GM23338 (cell line): Measurements from ENCODE around the gene DMD. TPM values are rescaled to one million over a fixed set of nuclear protein-coding genes. Genes with fewer than 3 reads are reported as not detected.

Experiments
- ATAC-seq: fragments of 200-7000 bp; cut with Tn5 transposase; 3 replicates; pipeline ENCODE4 v1.9.1; 2020
- DNase-seq: peaks from one replicate; pipeline ENCODE4 v3.0.0-alpha.2; 2015; ENCODE audit warnings: low spot score
- H2AFZ ChIP-seq: fragments of 200-600 bp; sonication (generic); 2 replicates; pipeline ENCODE4 v1.8.0; 2016; ENCODE audit warnings: antibody characterized with exemption, mild to moderate bottlenecking, moderate library complexity
- H3F3A ChIP-seq: fragments of 200-600 bp; sonication (generic); replicated peaks from 2 replicates; pipeline ENCODE4 v1.8.0; 2017; ENCODE audit warnings: antibody characterized with exemption, mixed run types, low read depth
- H3K27ac ChIP-seq: fragments of 200-600 bp; sonication (generic); 2 replicates; pipeline ENCODE4 v1.6.1; 2016; ENCODE audit warnings: low read depth
- H3K27me3 ChIP-seq: fragments of 200-600 bp; sonication (generic); 2 replicates; pipeline ENCODE4 v1.8.0; 2016; ENCODE audit warnings: mild to moderate bottlenecking, mixed run types, moderate library complexity; ENCODE audit not compliant: insufficient read depth
- H3K36me3 ChIP-seq: fragments of 200-600 bp; sonication (generic); 2 replicates; pipeline ENCODE4 v1.8.0; 2016; ENCODE audit warnings: mild to moderate bottlenecking; ENCODE audit not compliant: insufficient read depth
- H3K4me1 ChIP-seq: fragments of 200-600 bp; sonication (generic); 2 replicates; pipeline ENCODE4 v1.8.0; 2016; ENCODE audit warnings: mild to moderate bottlenecking, moderate library complexity; ENCODE audit not compliant: insufficient read depth
- H3K4me2 ChIP-seq: fragments of 200-600 bp; sonication (generic); 2 replicates; pipeline ENCODE4 v1.7.1; 2017; ENCODE audit warnings: mixed run types
- H3K4me3 ChIP-seq: fragments of 200-600 bp; sonication (generic); 2 replicates; pipeline ENCODE4 v1.6.1; 2016; ENCODE audit warnings: mixed run types
- H3K79me2 ChIP-seq: fragments of 200-600 bp; sonication (generic); replicated peaks from 2 replicates; pipeline ENCODE4 v1.8.0; 2017; ENCODE audit warnings: mild to moderate bottlenecking; ENCODE audit not compliant: insufficient read depth
- H3K9me2 ChIP-seq: fragments of 200-600 bp; sonication (generic); 2 replicates; pipeline ENCODE4 v1.8.0; 2017; ENCODE audit not compliant: insufficient read depth
- H4K20me1 ChIP-seq: fragments of 200-600 bp; sonication (generic); replicated peaks from 2 replicates; pipeline ENCODE4 v1.8.0; 2017; ENCODE audit warnings: mild to moderate bottlenecking; ENCODE audit not compliant: insufficient read depth
- H3K27ac Mint-ChIP-seq: 2 replicates; pipeline ENCODE4 v1.8.0; 2020; ENCODE audit warnings: inconsistent platforms, mild to moderate bottlenecking, moderate library complexity, mixed read lengths
- H3K27me3 Mint-ChIP-seq: 3 replicates; pipeline ENCODE4 v1.8.0; 2022; ENCODE audit warnings: low read depth, mild to moderate bottlenecking, moderate library complexity, mixed read lengths, inconsistent platforms; ENCODE audit not compliant: insufficient read depth, poor library complexity
- H3K36me3 Mint-ChIP-seq: 3 replicates; pipeline ENCODE4 v1.8.0; 2021; ENCODE audit warnings: low read depth, mild to moderate bottlenecking, inconsistent platforms, moderate library complexity, mixed read lengths
- H3K4me1 Mint-ChIP-seq: 3 replicates; pipeline ENCODE4 v1.8.0; 2020; ENCODE audit warnings: mild to moderate bottlenecking, inconsistent platforms, mixed read lengths
- H3K4me3 Mint-ChIP-seq: 3 replicates; pipeline ENCODE4 v1.8.0; 2021; ENCODE audit warnings: moderate library complexity, mild to moderate bottlenecking, inconsistent platforms, mixed read lengths
- H3K9me3 Mint-ChIP-seq: 3 replicates; pipeline ENCODE4 v1.8.0; 2020; ENCODE audit warnings: moderate library complexity, mild to moderate bottlenecking, inconsistent platforms, mixed read lengths
- CREB1 ChIP-seq: fragments of 250-450 bp; sonication (Bioruptor Pico); IDR thresholded peaks from 2 replicates; pipeline ENCODE4 v1.5.0; 2020; ENCODE audit warnings: low read depth, mild to moderate bottlenecking, moderate library complexity
- EZH2 ChIP-seq: fragments of 200-600 bp; sonication (generic); IDR thresholded peaks from one replicate; pipeline ENCODE4 v1.8.0; 2017; ENCODE audit warnings: antibody characterized with exemption, mild to moderate bottlenecking, low read depth; ENCODE audit not compliant: unreplicated experiment
- EZH2phosphoT487 ChIP-seq: fragments of 200-600 bp; sonication (generic); IDR thresholded peaks from one replicate; pipeline ENCODE4 v1.8.1; 2018; ENCODE audit warnings: antibody characterized with exemption; ENCODE audit not compliant: unreplicated experiment
- JUNB ChIP-seq: IDR thresholded peaks from one replicate; pipeline ENCODE4 v1.6.1; 2016; ENCODE audit warnings: antibody characterized with exemption; ENCODE audit not compliant: unreplicated experiment
- NANOG ChIP-seq: IDR thresholded peaks from 2 replicates; pipeline ENCODE4 v1.6.1; 2016; ENCODE audit warnings: antibody characterized with exemption, borderline replicate concordance
- POLR2AphosphoS5 ChIP-seq: IDR thresholded peaks from 2 replicates; pipeline ENCODE4 v1.6.1; 2016; ENCODE audit warnings: antibody characterized with exemption, low read depth
- STAT1 ChIP-seq: IDR thresholded peaks from one replicate; pipeline ENCODE4 v1.6.1; 2016; ENCODE audit warnings: antibody characterized with exemption; ENCODE audit not compliant: unreplicated experiment
- ZNF114 ChIP-seq: fragments of 250-450 bp; sonication (Bioruptor Pico); IDR thresholded peaks from 2 replicates; pipeline ENCODE4 v1.5.0; 2020; ENCODE audit warnings: mild to moderate bottlenecking, moderate library complexity
- ZNF331 ChIP-seq: fragments of 250-450 bp; sonication (Bioruptor Pico); IDR thresholded peaks from 2 replicates; pipeline ENCODE4 v1.5.0; 2020; ENCODE audit warnings: low read depth, mild to moderate bottlenecking, moderate library complexity
- polyA plus RNA-seq: library from polyadenylated mRNA; unstranded; fragments of >200 nt; fragmentation: Nextera tagmentation; extraction: Ambion mirVana; gene quantifications from 2 replicates; pipeline ENCODE4 v1.2.1, GENCODE V29; 2016
- total RNA-seq: library from RNA; depleted of rRNA; stranded (reverse); fragments of >200 nt; shearing (Covaris generic); gene quantifications from 2 replicates; pipeline ENCODE4 v1.2.3, GENCODE V29; 2014
- TF ChIP-seq, protein P1 (sequence below): fragments of 250-450 bp; sonication (Bioruptor Pico); IDR thresholded peaks from 2 replicates; pipeline ENCODE4 v1.5.0; 2020; ENCODE audit warnings: mild to moderate bottlenecking, moderate library complexity
- TF ChIP-seq, protein P2 (sequence below): IDR thresholded peaks from one replicate; pipeline ENCODE4 v1.6.1; 2018; ENCODE audit warnings: antibody characterized with exemption; ENCODE audit not compliant: unreplicated experiment
- TF ChIP-seq, protein P3 (sequence below): IDR thresholded peaks from 2 replicates; pipeline ENCODE4 v1.6.1; 2016; ENCODE audit warnings: antibody characterized with exemption
- TF ChIP-seq, protein P4 (sequence below), 2 experiments: fragments of 200-600 bp in 1 of 2; sonication (generic) in 1 of 2; conservative IDR thresholded peaks; 2 replicates each; pipeline versions ENCODE4 v1.5.1 to v1.6.1; 2016 to 2017; ENCODE audit warnings: antibody characterized with exemption in 2 of 2, low read depth in 2 of 2, mild to moderate bottlenecking in 2 of 2, moderate library complexity in 1 of 2

The DMD gene
- total and polyA plus RNA-seq, 2 experiments from 2014 or later: 4.5 to 7.6 TPM

GRCh38 chrX:31117266-31117665 is 2094.1 kb downstream of the DMD start:
- Histone ChIP-seq H3K27ac (no peak overlapping the region), H3K36me3 (no peaks in the 10 kb centered on the region), H3F3A (no peaks in the 10 kb centered on the region), H2AFZ (no peak overlapping the region), H3K27me3 (no peaks in the 10 kb centered on the region), H3K9me2 (no peaks in the 10 kb centered on the region), H3K4me2 (no peak overlapping the region), H4K20me1 (no peaks in the 10 kb centered on the region), H3K79me2 (no peaks in the 10 kb centered on the region), H3K4me3 (no peak overlapping the region), H3K4me1 (no peaks in the 10 kb centered on the region)
- Mint-ChIP-seq H3K4me3 (no peak overlapping the region), H3K4me1 (no peaks in the 10 kb centered on the region), H3K27me3 (no peaks in the 10 kb centered on the region), H3K9me3 (no peaks in the 10 kb centered on the region), H3K27ac (no peak overlapping the region), H3K36me3 (no peaks in the 10 kb centered on the region)
- no peak for ATAC-seq
- no peak for DNase-seq
- TF ChIP-seq CREB1 (CRISPR knock-in tag) (no peak), JUNB (no peak), ZNF331 (CRISPR knock-in tag) (no peak), EZH2phosphoT487 (no peak), STAT1 (no peak), EZH2 (no peak), NANOG (no peak), POLR2AphosphoS5 (no peak), ZNF114 (no peak)
- TF ChIP-seq, protein P1, sequence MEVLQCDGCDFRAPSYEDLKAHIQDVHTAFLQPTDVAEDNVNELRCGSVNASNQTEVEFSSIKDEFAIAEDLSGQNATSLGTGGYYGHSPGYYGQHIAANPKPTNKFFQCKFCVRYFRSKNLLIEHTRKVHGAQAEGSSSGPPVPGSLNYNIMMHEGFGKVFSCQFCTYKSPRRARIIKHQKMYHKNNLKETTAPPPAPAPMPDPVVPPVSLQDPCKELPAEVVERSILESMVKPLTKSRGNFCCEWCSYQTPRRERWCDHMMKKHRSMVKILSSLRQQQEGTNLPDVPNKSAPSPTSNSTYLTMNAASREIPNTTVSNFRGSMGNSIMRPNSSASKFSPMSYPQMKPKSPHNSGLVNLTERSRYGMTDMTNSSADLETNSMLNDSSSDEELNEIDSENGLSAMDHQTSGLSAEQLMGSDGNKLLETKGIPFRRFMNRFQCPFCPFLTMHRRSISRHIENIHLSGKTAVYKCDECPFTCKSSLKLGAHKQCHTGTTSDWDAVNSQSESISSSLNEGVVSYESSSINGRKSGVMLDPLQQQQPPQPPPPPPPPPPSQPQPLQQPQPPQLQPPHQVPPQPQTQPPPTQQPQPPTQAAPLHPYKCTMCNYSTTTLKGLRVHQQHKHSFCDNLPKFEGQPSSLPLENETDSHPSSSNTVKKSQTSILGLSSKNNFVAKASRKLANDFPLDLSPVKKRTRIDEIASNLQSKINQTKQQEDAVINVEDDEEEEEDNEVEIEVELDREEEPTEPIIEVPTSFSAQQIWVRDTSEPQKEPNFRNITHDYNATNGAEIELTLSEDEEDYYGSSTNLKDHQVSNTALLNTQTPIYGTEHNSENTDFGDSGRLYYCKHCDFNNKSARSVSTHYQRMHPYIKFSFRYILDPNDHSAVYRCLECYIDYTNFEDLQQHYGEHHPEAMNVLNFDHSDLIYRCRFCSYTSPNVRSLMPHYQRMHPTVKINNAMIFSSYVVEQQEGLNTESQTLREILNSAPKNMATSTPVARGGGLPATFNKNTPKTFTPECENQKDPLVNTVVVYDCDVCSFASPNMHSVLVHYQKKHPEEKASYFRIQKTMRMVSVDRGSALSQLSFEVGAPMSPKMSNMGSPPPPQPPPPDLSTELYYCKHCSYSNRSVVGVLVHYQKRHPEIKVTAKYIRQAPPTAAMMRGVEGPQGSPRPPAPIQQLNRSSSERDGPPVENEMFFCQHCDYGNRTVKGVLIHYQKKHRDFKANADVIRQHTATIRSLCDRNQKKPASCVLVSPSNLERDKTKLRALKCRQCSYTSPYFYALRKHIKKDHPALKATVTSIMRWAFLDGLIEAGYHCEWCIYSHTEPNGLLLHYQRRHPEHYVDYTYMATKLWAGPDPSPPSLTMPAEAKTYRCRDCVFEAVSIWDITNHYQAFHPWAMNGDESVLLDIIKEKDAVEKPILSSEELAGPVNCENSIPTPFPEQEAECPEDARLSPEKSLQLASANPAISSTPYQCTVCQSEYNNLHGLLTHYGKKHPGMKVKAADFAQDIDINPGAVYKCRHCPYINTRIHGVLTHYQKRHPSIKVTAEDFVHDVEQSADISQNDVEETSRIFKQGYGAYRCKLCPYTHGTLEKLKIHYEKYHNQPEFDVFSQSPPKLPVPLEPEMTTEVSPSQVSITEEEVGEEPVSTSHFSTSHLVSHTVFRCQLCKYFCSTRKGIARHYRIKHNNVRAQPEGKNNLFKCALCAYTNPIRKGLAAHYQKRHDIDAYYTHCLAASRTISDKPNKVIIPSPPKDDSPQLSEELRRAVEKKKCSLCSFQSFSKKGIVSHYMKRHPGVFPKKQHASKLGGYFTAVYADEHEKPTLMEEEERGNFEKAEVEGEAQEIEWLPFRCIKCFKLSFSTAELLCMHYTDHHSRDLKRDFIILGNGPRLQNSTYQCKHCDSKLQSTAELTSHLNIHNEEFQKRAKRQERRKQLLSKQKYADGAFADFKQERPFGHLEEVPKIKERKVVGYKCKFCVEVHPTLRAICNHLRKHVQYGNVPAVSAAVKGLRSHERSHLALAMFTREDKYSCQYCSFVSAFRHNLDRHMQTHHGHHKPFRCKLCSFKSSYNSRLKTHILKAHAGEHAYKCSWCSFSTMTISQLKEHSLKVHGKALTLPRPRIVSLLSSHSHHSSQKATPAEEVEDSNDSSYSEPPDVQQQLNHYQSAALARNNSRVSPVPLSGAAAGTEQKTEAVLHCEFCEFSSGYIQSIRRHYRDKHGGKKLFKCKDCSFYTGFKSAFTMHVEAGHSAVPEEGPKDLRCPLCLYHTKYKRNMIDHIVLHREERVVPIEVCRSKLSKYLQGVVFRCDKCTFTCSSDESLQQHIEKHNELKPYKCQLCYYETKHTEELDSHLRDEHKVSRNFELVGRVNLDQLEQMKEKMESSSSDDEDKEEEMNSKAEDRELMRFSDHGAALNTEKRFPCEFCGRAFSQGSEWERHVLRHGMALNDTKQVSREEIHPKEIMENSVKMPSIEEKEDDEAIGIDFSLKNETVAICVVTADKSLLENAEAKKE: no peak
- TF ChIP-seq, protein P2, sequence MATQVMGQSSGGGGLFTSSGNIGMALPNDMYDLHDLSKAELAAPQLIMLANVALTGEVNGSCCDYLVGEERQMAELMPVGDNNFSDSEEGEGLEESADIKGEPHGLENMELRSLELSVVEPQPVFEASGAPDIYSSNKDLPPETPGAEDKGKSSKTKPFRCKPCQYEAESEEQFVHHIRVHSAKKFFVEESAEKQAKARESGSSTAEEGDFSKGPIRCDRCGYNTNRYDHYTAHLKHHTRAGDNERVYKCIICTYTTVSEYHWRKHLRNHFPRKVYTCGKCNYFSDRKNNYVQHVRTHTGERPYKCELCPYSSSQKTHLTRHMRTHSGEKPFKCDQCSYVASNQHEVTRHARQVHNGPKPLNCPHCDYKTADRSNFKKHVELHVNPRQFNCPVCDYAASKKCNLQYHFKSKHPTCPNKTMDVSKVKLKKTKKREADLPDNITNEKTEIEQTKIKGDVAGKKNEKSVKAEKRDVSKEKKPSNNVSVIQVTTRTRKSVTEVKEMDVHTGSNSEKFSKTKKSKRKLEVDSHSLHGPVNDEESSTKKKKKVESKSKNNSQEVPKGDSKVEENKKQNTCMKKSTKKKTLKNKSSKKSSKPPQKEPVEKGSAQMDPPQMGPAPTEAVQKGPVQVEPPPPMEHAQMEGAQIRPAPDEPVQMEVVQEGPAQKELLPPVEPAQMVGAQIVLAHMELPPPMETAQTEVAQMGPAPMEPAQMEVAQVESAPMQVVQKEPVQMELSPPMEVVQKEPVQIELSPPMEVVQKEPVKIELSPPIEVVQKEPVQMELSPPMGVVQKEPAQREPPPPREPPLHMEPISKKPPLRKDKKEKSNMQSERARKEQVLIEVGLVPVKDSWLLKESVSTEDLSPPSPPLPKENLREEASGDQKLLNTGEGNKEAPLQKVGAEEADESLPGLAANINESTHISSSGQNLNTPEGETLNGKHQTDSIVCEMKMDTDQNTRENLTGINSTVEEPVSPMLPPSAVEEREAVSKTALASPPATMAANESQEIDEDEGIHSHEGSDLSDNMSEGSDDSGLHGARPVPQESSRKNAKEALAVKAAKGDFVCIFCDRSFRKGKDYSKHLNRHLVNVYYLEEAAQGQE: no peak
- TF ChIP-seq, protein P3, sequence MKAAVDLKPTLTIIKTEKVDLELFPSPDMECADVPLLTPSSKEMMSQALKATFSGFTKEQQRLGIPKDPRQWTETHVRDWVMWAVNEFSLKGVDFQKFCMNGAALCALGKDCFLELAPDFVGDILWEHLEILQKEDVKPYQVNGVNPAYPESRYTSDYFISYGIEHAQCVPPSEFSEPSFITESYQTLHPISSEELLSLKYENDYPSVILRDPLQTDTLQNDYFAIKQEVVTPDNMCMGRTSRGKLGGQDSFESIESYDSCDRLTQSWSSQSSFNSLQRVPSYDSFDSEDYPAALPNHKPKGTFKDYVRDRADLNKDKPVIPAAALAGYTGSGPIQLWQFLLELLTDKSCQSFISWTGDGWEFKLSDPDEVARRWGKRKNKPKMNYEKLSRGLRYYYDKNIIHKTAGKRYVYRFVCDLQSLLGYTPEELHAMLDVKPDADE: no peak
- TF ChIP-seq, protein P4, sequence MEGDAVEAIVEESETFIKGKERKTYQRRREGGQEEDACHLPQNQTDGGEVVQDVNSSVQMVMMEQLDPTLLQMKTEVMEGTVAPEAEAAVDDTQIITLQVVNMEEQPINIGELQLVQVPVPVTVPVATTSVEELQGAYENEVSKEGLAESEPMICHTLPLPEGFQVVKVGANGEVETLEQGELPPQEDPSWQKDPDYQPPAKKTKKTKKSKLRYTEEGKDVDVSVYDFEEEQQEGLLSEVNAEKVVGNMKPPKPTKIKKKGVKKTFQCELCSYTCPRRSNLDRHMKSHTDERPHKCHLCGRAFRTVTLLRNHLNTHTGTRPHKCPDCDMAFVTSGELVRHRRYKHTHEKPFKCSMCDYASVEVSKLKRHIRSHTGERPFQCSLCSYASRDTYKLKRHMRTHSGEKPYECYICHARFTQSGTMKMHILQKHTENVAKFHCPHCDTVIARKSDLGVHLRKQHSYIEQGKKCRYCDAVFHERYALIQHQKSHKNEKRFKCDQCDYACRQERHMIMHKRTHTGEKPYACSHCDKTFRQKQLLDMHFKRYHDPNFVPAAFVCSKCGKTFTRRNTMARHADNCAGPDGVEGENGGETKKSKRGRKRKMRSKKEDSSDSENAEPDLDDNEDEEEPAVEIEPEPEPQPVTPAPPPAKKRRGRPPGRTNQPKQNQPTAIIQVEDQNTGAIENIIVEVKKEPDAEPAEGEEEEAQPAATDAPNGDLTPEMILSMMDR (conservative IDR thresholded peaks at IDR 0.05; ENCODE audit: low read depth in 2 of 2): no peak
